ENCODE data around the gene TBX3.

DNA sequence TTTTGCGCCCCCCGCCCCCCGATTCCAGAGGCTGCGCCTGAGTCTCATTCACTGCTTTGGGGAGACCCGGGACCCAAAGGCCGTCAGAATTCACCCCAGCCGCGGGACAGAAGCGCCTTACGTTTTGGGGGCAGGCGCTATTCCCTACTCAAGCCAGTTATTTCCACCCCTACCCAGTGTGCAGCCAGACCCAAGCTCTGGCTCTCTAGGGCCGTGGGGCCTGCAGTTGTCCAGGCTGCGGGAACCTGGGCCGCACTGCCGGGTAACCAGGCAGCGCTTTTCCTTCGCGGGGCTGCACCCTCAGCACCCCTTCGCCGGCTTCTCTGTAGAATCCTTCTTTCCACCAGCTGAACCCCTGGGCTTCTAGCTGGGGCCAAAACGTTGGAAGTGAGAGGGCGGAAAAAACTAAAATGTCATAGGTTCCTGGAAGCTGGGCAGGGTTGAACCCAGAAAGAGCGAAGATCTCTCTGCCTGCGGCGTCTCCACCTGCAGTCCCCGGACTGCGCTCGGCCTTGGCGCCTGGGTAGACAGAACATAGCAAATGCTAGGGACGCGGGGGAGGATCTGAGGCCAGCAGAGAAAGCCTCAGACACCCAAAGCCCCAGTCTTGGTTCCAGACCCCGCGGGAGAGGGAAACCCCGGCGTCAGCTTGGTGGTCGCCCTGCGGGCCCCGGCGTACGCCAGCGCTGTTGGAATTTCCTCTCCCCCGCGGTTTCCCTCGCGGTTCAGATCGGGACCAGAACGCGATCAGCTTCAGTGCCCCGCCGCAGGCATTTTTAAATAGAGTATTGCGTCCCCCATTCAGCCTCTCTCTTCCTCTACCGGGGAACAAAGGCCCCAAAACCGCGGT is 18.3 kb downstream of the TBX3 start:
- TF ChIP-seq, protein P1, sequence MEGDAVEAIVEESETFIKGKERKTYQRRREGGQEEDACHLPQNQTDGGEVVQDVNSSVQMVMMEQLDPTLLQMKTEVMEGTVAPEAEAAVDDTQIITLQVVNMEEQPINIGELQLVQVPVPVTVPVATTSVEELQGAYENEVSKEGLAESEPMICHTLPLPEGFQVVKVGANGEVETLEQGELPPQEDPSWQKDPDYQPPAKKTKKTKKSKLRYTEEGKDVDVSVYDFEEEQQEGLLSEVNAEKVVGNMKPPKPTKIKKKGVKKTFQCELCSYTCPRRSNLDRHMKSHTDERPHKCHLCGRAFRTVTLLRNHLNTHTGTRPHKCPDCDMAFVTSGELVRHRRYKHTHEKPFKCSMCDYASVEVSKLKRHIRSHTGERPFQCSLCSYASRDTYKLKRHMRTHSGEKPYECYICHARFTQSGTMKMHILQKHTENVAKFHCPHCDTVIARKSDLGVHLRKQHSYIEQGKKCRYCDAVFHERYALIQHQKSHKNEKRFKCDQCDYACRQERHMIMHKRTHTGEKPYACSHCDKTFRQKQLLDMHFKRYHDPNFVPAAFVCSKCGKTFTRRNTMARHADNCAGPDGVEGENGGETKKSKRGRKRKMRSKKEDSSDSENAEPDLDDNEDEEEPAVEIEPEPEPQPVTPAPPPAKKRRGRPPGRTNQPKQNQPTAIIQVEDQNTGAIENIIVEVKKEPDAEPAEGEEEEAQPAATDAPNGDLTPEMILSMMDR (IDR thresholded peaks at IDR 0.05; ENCODE audit: low read depth, low read length): no peak
- TF ChIP-seq EZH2phosphoT487 (IDR thresholded peaks at IDR 0.05; ENCODE audit: low read depth): no peak
